ENCODE data around the gene IL1A. TPM values are rescaled to one million over a fixed set of nuclear protein-coding genes. Genes with fewer than 3 reads are reported as not detected.
A peak's percentile ranks its signal among the peaks of the same experiment; 100 is the strongest.

IL1A gene
- total and polyA plus RNA-seq, 4 experiments from 2014 or later: 0.15 TPM; not detected in 3

DNA sequence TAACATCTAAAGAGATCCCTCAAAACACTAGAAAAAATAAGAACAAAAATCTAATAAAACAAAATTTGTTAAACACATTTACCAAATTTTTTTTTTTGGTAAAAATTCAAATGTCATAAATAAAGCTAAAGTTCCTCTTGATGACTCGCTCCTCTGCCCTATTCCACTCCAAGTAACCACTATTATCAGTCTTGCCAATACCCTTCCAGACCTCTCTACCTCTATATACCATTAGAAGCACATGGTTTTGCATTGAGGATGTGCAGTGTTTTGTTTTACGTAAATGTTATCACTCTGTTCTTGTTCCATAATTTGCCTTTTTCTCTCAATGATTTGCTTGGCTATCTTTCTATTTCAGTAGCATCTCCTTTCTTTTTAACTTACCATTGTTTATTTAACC lies 41.4 kb upstream of the IL1A start:
- Histone ChIP-seq H3K27me3 (ENCODE audit: insufficient read depth, low read length) (no peaks in the 10 kb centered on the region), H3K4me3 (ENCODE audit: low read length in 2 of 2) (no peak overlapping the region), H3K9me3 (ENCODE audit: control insufficient read depth in 1 of 2, low read length in 2 of 2) (no peaks in the 10 kb centered on the region), H3K36me3 (ENCODE audit: insufficient read depth, low read length) (no peaks in the 10 kb centered on the region), H3K27ac (ENCODE audit: low read depth, low read length) (no peak overlapping the region), H3K4me1 (ENCODE audit: insufficient read depth, low read length) (peaks cover 3% of the 10 kb centered on the region)
- peaks cover 0 to 3% of the 10 kb centered on the region in 2 donors for H3K27me3 Mint-ChIP-seq
- CTCF ChIA-PET (ENCODE audit: partially characterized antibody): no interaction called here
- no peak overlapping the region for H3K4me3 Mint-ChIP-seq
- no peaks in the 10 kb centered on the region for H3K36me3 Mint-ChIP-seq
- intact Hi-C loops (cut with micrococcal nuclease): no loop called here
- no peak for DNase-seq
- H3K27ac Mint-ChIP-seq: no peak overlapping the region
- peaks cover 0 to 2% (median 0%) of the 10 kb centered on the region in 8 donors for H3K9me3 Mint-ChIP-seq
- H3K4me1 Mint-ChIP-seq: peaks cover 3 to 18% (median 12%) of the 10 kb centered on the region in 4 donors
- POLR2A ChIA-PET (ENCODE audit: partially characterized antibody): no interaction called here

DNA sequence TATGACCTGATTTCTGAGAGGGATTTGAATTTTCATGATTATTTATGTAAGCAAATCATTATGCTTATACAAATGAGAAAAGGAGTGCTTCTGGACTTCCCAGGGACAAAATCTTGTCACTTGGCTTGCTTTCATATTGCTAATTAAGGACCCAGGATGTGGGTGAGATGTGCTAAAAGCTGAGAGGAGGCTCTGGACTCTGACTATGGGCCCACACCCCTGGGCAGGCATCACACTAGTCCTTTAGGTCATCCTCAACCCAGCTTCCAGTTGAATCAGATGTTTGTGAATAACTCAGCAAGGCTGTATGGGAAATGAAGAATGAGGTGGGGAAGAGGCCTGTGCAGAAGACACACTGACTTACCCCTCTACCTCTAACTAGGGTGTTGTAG lies 40.4 kb upstream of the IL1A start:
- H3K4me3 ChIP-seq (ENCODE audit: low read length in 2 of 2): no peak overlapping the region
- DNase-seq: no peak
- intact Hi-C loops (cut with micrococcal nuclease): no loop called here
- Mint-ChIP-seq H3K9me3 (peaks cover 0 to 2% (median 0%) of the 10 kb centered on the region in 8 donors), H3K27ac (no peak overlapping the region), H3K36me3 (no peaks in the 10 kb centered on the region), H3K4me1 (peaks cover 3 to 18% (median 12%) of the 10 kb centered on the region in 4 donors), H3K27me3 (peaks cover 0 to 3% of the 10 kb centered on the region in 2 donors), H3K4me3 (no peak overlapping the region)
- no peaks in the 10 kb centered on the region for H3K36me3 ChIP-seq (ENCODE audit: insufficient read depth, low read length)
- no peaks in the 10 kb centered on the region for H3K9me3 ChIP-seq (ENCODE audit: control insufficient read depth in 1 of 2, low read length in 2 of 2)
- H3K4me1 ChIP-seq (ENCODE audit: insufficient read depth, low read length): peaks cover 3% of the 10 kb centered on the region
- H3K27me3 ChIP-seq (ENCODE audit: insufficient read depth, low read length): no peaks in the 10 kb centered on the region
- no peak overlapping the region for H3K27ac ChIP-seq (ENCODE audit: low read depth, low read length)
- POLR2A ChIA-PET (ENCODE audit: partially characterized antibody): no interaction called here
- CTCF ChIA-PET (ENCODE audit: partially characterized antibody): no interaction called here

DNA sequence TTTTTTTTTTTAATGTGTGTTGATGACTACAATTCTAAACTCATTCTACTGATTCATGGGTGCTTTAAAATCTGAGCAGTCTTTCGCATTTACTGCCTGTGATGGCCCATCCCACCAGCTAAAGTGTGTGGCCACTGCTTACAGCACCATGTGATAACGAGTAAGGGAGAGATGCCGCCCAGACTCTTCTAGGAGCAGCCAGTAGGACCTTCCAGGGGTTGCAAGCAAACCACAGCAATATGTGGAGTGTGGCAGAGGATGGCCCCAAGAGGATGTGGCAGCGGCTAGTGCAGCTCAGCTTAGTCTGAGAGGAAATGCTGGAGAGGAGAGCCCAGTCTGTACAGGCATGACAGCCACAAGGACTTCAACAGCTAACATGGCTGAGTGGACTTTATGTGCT lies 37.4 kb upstream of the IL1A start:
- no peak overlapping the region for H3K27ac ChIP-seq (ENCODE audit: low read depth, low read length)
- H3K27me3 Mint-ChIP-seq: peaks cover 0 to 2% of the 10 kb centered on the region in 2 donors
- peak overlapping the region in 1 of 7 donors; percentile 19 for H3K27ac Mint-ChIP-seq
- H3K4me1 ChIP-seq (ENCODE audit: insufficient read depth, low read length): peaks cover 3% of the 10 kb centered on the region
- H3K9me3 Mint-ChIP-seq: no peaks in the 10 kb centered on the region
- H3K9me3 ChIP-seq (ENCODE audit: control insufficient read depth in 1 of 2, low read length in 2 of 2): no peaks in the 10 kb centered on the region
- H3K36me3 ChIP-seq (ENCODE audit: insufficient read depth, low read length): no peaks in the 10 kb centered on the region
- ChIA-PET CTCF (ENCODE audit: partially characterized antibody) (no interaction called here), POLR2A (ENCODE audit: partially characterized antibody) (no interaction called here)
- H3K27me3 ChIP-seq (ENCODE audit: insufficient read depth, low read length): no peaks in the 10 kb centered on the region
- peaks cover 3 to 18% (median 12%) of the 10 kb centered on the region in 4 donors for H3K4me1 Mint-ChIP-seq
- peak overlapping the region in 1 of 8 donors; percentile 6 for H3K4me3 Mint-ChIP-seq
- H3K4me3 ChIP-seq (ENCODE audit: low read length in 2 of 2): no peak overlapping the region
- no peak for DNase-seq
- intact Hi-C loops (cut with micrococcal nuclease): no loop called here
- H3K36me3 Mint-ChIP-seq: no peaks in the 10 kb centered on the region

DNA sequence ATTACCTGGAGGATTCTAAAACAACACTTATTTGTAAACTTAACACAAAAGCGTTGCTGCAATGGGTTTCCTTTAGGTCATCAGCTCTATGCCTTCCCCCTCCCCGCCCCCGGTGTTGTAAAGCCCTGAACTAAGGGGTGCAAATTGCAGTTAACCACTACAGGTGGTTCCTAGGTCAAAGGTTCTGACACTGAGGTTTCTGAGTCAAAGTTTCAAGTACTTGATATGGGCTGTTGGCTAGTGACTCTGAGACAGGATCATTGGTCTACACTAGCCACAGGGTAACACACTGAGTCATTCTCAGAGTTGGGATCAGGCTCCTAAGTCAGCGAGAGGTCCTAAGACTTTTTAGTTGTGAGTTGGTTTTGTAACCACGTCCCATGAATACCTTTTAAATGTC lies 36.8 kb upstream of the IL1A start:
- ChIA-PET CTCF (ENCODE audit: partially characterized antibody) (no interaction called here), POLR2A (ENCODE audit: partially characterized antibody) (no interaction called here)
- Histone ChIP-seq H3K4me1 (ENCODE audit: insufficient read depth, low read length) (peaks cover 3% of the 10 kb centered on the region), H3K36me3 (ENCODE audit: insufficient read depth, low read length) (no peaks in the 10 kb centered on the region), H3K27ac (ENCODE audit: low read depth, low read length) (no peak overlapping the region), H3K9me3 (ENCODE audit: control insufficient read depth in 1 of 2, low read length in 2 of 2) (no peaks in the 10 kb centered on the region), H3K4me3 (ENCODE audit: low read length in 2 of 2) (no peak overlapping the region), H3K27me3 (ENCODE audit: insufficient read depth, low read length) (no peaks in the 10 kb centered on the region)
- peaks cover 3 to 18% (median 12%) of the 10 kb centered on the region in 4 donors for H3K4me1 Mint-ChIP-seq
- no peak overlapping the region for H3K4me3 Mint-ChIP-seq
- no peaks in the 10 kb centered on the region for H3K36me3 Mint-ChIP-seq
- intact Hi-C loops (cut with micrococcal nuclease): no loop called here
- peak in 1 of 5 donors; percentile 41 for DNase-seq
- H3K9me3 Mint-ChIP-seq: no peaks in the 10 kb centered on the region
- no peak overlapping the region for H3K27ac Mint-ChIP-seq
- H3K27me3 Mint-ChIP-seq: peaks cover 0 to 2% of the 10 kb centered on the region in 2 donors

DNA sequence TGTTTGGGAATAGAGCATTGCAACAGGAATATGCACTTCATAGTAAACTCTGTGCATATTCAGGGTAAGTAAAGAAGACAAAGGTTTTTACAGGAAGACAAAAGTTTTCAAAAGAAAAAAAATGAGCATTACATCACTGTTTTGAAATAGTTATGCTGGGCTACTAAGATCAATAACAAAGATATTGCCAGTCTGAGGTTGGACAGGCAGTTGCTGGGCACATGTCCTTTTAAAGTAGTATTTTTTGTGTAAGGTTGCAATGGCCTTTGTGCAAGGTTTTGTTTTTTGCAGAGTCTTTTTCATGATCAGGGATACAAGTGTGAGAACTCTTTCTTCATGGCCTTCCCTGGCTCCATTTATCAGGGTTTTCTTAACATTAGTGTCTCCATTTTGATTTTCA lies 36.0 kb upstream of the IL1A start:
- no peak for DNase-seq
- no peak overlapping the region for H3K27ac Mint-ChIP-seq
- no peaks in the 10 kb centered on the region for H3K9me3 Mint-ChIP-seq
- ChIA-PET CTCF (ENCODE audit: partially characterized antibody) (no interaction called here), POLR2A (ENCODE audit: partially characterized antibody) (no interaction called here)
- no peaks in the 10 kb centered on the region for H3K36me3 Mint-ChIP-seq
- H3K4me1 ChIP-seq (ENCODE audit: insufficient read depth, low read length): peaks cover 3% of the 10 kb centered on the region
- no peaks in the 10 kb centered on the region for H3K36me3 ChIP-seq (ENCODE audit: insufficient read depth, low read length)
- no peak overlapping the region for H3K4me3 Mint-ChIP-seq
- no peaks in the 10 kb centered on the region for H3K9me3 ChIP-seq (ENCODE audit: control insufficient read depth in 1 of 2, low read length in 2 of 2)
- H3K27me3 ChIP-seq (ENCODE audit: insufficient read depth, low read length): no peaks in the 10 kb centered on the region
- no peak overlapping the region for H3K4me3 ChIP-seq (ENCODE audit: low read length in 2 of 2)
- H3K27me3 Mint-ChIP-seq: no peaks in the 10 kb centered on the region
- intact Hi-C loops (cut with micrococcal nuclease): no loop called here
- H3K4me1 Mint-ChIP-seq: peaks cover 3 to 18% (median 12%) of the 10 kb centered on the region in 4 donors
- H3K27ac ChIP-seq (ENCODE audit: low read depth, low read length): no peak overlapping the region

DNA sequence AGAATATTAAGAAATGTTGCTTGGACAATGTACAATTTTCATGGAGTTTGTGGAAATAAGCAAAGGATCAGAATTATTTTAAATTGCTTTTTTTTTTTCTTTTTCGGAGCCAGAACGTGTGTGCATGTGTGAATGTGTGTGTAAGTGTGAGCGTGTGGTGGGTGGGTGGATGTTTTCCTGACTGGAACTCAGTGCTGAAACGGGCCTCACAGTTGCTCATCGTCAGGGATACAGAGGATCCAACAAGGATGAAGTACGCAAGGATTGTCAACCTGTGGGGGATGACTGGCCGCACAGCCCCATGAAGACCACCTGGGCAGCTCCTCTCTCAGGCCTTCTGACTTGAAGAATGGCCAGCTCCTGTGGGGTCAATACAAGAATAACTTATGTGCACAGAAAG lies 34.8 kb upstream of the IL1A start:
- Mint-ChIP-seq H3K27ac (no peak overlapping the region), H3K9me3 (no peaks in the 10 kb centered on the region), H3K4me3 (no peak overlapping the region), H3K4me1 (peaks cover 3 to 18% (median 12%) of the 10 kb centered on the region in 4 donors), H3K36me3 (no peaks in the 10 kb centered on the region), H3K27me3 (no peaks in the 10 kb centered on the region)
- CTCF ChIA-PET (ENCODE audit: partially characterized antibody): interaction anchor here (0.6 to 1.8 kb wide), 3 partner anchors 10 to 66 kb away, joined by 3 to 7 read pairs (median 3); no protein-coding TSS in a partner anchor
- intact Hi-C loops (cut with micrococcal nuclease): no loop called here
- H3K27me3 ChIP-seq (ENCODE audit: insufficient read depth, low read length): no peaks in the 10 kb centered on the region
- H3K9me3 ChIP-seq (ENCODE audit: control insufficient read depth in 1 of 2, low read length in 2 of 2): no peaks in the 10 kb centered on the region
- no peaks in the 10 kb centered on the region for H3K36me3 ChIP-seq (ENCODE audit: insufficient read depth, low read length)
- no peak overlapping the region for H3K4me3 ChIP-seq (ENCODE audit: low read length in 2 of 2)
- no peak for DNase-seq
- H3K4me1 ChIP-seq (ENCODE audit: insufficient read depth, low read length): peaks cover 3% of the 10 kb centered on the region
- POLR2A ChIA-PET (ENCODE audit: partially characterized antibody): no interaction called here
- no peak overlapping the region for H3K27ac ChIP-seq (ENCODE audit: low read depth, low read length)

DNA sequence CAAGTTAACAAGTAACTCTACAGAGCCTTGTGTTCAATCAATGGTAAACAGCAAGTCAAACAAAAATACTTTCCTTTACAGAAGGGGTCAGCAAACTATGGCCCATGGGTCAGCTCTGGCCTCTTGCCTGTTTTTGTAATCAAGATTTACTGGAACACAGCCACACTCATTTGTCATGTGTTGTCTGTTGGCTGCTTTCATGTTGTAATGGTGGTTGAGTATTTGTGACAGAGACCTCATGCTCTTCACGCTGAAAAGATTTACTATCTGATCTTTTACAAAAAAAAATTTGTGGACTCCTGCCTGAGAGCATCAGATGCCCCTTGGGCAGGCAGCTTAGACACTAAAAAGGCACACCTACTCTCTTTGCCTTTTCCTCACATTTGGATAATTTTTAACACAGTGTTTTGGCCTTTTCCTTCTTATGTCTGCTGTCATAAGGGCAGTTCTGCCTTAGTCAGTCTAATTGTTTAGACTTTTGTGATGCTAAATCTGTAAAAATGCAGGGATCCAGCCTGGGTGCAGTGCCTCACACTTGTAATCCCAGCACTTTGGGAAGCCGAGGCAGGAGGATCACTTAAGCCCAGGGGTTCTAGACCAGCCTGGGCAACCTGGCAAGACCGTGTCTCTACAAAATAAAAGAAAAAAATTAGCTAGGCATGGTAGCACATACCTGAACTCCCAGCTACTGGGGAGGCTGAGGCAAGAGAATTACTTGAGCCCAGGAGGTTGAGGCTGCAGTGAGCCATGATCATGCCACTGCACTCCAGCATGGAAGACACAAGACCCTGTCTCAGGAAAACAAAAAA lies 34.0 kb upstream of the IL1A start:
- Histone ChIP-seq H3K9me3 (ENCODE audit: control insufficient read depth in 1 of 2, low read length in 2 of 2) (no peaks in the 10 kb centered on the region), H3K36me3 (ENCODE audit: insufficient read depth, low read length) (no peaks in the 10 kb centered on the region), H3K4me3 (ENCODE audit: low read length in 2 of 2) (no peak overlapping the region), H3K4me1 (ENCODE audit: insufficient read depth, low read length) (peaks cover 3% of the 10 kb centered on the region), H3K27me3 (ENCODE audit: insufficient read depth, low read length) (no peaks in the 10 kb centered on the region), H3K27ac (ENCODE audit: low read depth, low read length) (no peak overlapping the region)
- no peaks in the 10 kb centered on the region for H3K27me3 Mint-ChIP-seq
- ChIA-PET POLR2A (ENCODE audit: partially characterized antibody) (no interaction called here), CTCF (ENCODE audit: partially characterized antibody) (interaction anchor here (1.8 kb wide), 1 partner anchor 67 kb away, joined by 7 read pairs; no protein-coding TSS in a partner anchor)
- H3K4me3 Mint-ChIP-seq: no peak overlapping the region
- intact Hi-C loops (cut with micrococcal nuclease): no loop called here
- DNase-seq: no peak
- H3K36me3 Mint-ChIP-seq: no peaks in the 10 kb centered on the region
- peaks cover 3 to 18% (median 12%) of the 10 kb centered on the region in 4 donors for H3K4me1 Mint-ChIP-seq
- H3K27ac Mint-ChIP-seq: no peak overlapping the region
- H3K9me3 Mint-ChIP-seq: no peaks in the 10 kb centered on the region

All from CD4-positive, alpha-beta memory T cell (primary cell).